ENCODE measurements around the gene DMRT1.

DMRT1 gene

DNA sequence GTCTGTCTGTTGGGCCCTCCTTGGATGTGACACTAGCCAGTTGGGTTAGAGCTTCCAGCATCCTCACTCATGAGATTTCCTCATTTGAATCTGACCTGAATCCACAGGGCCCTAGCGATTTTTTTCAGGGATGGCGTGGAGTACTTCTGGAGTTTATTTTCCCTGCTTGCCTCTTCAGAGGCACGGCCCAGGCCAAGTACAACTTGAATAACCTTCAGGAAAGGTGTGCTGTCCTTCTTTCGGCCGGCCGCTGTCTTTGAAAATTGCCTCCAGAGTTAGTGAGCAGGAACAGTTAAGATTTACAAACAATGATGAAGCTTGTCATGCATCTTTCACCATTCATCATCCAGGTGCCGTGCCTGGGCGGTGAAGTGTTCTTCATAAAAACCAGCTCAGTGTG is 85.5 kb downstream of the DMRT1 start:
- no peak overlapping the region for H3K4me3 Mint-ChIP-seq
- H3K36me3 Mint-ChIP-seq (ENCODE audit: low read depth), result no peaks in the 10 kb centered on the region
- no peaks in the 10 kb centered on the region for H3K9me3 Mint-ChIP-seq
- H3K4me1 Mint-ChIP-seq (ENCODE audit: low read depth), result no peaks in the 10 kb centered on the region
- peaks cover 16% of the 10 kb centered on the region for H3K27me3 Mint-ChIP-seq
- no peak overlapping the region for H3K27ac Mint-ChIP-seq

DNA sequence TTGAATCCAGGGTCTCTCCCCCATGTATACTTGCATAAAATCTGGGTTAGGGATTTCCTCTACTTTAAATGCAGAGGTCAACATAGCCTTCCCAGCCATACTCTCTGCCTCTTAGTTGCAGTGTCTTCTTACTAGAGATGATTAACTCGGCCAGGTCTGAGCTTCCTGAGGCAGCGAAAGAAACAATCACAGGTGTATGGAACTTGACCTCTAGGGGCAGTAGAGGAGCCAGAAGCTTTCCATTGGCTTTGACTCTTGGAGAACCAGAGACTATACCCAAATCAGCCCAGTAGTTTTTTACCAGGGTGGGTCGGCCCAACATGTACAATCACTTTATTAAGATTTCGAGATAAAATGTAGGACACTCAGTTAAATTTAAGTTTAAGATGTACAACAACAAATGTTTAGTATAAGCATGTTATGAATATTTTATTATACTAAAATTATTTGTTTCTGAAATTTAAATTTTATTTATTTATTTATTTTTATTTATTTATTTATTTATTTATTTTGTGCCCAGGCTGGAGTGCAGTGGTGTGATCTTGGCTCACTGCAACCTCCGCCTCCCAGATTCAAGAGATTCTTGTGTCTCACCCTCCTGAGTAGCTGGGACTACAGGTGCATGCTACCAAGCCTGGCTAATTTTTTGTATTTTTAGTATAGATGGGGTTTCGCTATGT is 87.0 kb downstream of the DMRT1 start:
- Mint-ChIP-seq H3K4me1 (ENCODE audit: low read depth) (no peaks in the 10 kb centered on the region), H3K9me3 (no peaks in the 10 kb centered on the region), H3K27ac (no peak overlapping the region), H3K4me3 (no peak overlapping the region), H3K36me3 (ENCODE audit: low read depth) (no peaks in the 10 kb centered on the region), H3K27me3 (peaks cover 16% of the 10 kb centered on the region)

DNA sequence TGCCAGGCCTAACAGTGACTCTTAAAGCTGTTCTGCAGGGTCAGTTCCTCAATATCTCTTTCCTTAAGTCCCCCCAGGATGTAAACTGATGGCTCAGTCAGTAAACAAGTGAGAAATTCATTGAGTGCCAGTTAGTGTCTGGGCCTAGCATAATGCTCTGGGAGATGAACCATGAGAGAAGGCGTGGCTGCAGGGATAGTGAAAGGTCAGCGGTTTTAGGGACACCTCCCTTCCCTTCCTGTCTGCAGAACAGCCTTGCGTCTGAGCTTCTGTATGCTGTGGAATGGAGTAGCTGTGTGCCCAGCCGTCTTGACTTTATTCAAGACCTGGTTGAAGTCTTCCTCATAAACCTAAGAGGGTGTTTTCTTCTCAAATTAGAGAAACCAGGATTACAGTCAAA is 88.2 kb downstream of the DMRT1 start:
- Mint-ChIP-seq H3K4me3 (no peak overlapping the region), H3K27ac (no peak overlapping the region), H3K36me3 (ENCODE audit: low read depth) (no peaks in the 10 kb centered on the region), H3K27me3 (peaks cover 27% of the 10 kb centered on the region), H3K9me3 (no peaks in the 10 kb centered on the region), H3K4me1 (ENCODE audit: low read depth) (no peaks in the 10 kb centered on the region)

DNA sequence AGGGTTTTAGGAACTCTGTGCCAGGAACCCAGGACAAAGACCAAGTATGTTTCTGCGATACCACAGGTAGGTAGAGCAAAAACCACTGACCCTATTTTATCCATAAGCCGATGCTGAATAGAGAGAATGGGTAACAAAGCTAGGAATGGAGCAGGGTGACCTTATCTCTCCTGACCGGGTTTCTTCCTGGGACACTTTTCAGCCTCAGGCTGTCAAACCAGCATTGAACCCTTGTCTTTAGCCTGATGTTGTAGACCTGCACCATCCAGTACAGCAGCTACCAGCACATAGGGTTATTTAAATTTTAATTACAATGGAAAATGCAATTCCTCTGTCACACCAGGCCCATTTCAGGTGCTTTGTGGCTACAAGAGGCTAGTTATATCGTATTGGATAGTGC is 91.9 kb downstream of the DMRT1 start:
- Mint-ChIP-seq H3K4me1 (ENCODE audit: low read depth) (no peaks in the 10 kb centered on the region), H3K4me3 (no peak overlapping the region), H3K27me3 (peaks cover 45% of the 10 kb centered on the region), H3K36me3 (ENCODE audit: low read depth) (no peaks in the 10 kb centered on the region), H3K9me3 (peaks cover 7% of the 10 kb centered on the region), H3K27ac (no peak overlapping the region)

DNA sequence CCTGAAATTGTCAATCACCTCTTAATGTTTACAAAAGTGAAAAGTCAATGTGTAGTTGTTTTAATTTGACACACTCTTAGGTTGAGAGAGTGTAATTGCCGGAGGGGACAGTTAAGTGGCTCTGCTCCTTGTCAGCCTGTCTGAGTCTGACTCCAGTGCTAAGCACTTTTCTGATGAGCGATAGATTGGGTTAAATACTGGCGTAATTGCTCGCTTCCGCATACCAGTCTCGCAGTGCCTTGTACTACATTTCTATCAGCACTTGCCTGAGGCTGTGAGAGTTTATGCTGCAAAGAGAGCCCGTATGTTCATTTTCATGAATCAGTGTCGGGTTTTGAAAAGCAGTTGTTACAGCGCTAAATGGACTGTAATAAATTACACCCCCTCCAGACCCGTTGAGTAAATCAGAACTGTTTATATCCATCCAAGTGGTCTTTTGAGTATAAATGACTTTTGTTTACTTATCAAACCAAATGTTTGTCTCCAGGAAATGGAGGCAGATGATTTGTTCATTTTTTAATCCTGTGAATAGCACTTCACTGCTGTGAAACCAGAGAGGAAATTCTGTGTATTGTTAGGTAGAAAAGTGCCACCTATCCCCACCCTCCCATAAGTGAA is 94.0 kb downstream of the DMRT1 start:
- Mint-ChIP-seq H3K9me3 (peaks cover 16% of the 10 kb centered on the region), H3K27ac (no peak overlapping the region), H3K4me3 (no peak overlapping the region), H3K36me3 (ENCODE audit: low read depth) (no peaks in the 10 kb centered on the region), H3K4me1 (ENCODE audit: low read depth) (no peaks in the 10 kb centered on the region), H3K27me3 (peaks cover 54% of the 10 kb centered on the region)

DNA sequence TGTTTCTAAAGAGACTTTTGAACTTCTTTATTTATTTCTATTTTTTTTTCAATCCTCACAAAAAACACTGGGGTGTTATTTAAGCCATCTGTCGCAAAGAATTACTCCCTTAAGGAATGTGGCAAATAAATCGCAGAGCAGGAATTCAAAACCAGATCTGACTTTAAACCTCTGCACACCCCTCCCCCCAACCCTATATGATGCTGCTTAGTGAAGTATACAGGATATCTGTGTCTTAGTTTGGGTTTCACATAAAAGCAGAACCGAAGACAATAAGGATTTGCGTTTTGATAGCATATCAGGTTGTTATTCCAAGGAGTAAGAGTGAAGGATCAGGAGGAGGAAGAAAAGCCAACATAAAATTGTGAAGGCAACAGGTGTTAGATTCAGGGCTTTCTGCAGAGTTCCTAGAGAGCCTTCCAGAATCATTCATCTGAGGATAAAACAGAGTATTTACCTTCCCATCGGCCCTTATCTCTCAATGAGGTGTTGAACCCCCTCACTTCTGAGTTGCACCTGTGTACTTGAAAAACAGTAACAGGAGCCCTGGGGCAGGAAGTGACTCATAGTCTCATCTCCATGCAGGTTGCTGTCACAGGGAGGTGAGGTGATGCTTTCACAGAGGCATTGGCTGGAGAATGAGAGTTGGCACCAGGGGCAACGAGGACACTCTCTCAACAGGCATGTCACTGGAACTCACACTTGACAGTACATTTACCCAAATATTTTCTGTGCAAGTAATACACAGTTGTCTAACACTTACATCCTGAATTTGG is 101.5 kb downstream of the DMRT1 start:
- Mint-ChIP-seq H3K9me3 (peaks cover 11% of the 10 kb centered on the region), H3K4me1 (ENCODE audit: low read depth) (no peaks in the 10 kb centered on the region), H3K4me3 (no peak overlapping the region), H3K36me3 (ENCODE audit: low read depth) (no peaks in the 10 kb centered on the region), H3K27me3 (peaks cover 60% of the 10 kb centered on the region), H3K27ac (no peak overlapping the region)

DNA sequence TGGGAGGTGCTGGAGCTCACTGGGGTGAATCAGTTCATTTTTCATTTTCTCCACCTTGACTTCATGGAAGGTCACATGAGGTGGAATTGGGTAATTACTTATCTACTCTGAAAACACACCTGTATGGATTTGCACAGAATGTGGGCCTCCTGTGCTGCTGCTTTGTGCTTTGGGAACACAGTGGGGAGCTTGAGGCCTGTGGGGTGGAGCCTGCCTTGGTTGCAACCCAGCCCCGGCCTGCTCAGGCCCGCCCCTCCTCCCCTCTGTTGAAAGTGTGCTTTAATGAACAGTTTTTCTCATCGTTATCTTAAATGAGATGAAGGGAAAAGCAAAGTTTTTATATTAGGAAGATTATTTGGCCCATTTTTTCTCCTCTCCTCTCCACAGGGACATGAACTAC is 106.5 kb downstream of the DMRT1 start:
- Mint-ChIP-seq H3K36me3 (ENCODE audit: low read depth) (no peaks in the 10 kb centered on the region), H3K4me1 (ENCODE audit: low read depth) (no peaks in the 10 kb centered on the region), H3K27ac (no peak overlapping the region), H3K27me3 (peaks cover 53% of the 10 kb centered on the region), H3K9me3 (no peaks in the 10 kb centered on the region), H3K4me3 (no peak overlapping the region)

DNA sequence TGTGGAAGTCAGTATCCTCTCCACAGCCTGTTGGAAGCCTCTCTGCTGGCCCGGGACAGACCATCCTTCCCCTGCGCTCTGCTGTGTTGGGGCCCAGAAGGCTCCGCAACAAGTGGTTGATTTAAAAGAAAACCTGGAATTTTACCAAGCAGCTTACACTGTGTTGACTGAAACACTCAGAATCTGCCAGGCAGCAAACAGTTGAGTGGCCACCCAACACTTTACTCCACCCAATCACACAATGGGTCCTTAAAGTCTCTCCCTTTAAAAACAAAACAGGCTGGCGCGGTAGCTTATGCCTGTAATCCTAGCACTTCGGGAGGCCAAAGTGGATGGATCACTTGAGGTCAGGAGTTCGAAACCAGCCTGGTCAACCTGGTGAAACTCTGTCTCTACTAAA is 107.0 kb downstream of the DMRT1 start:
- Mint-ChIP-seq H3K36me3 (ENCODE audit: low read depth) (no peaks in the 10 kb centered on the region), H3K4me1 (ENCODE audit: low read depth) (no peaks in the 10 kb centered on the region), H3K27ac (no peak overlapping the region), H3K9me3 (no peaks in the 10 kb centered on the region), H3K4me3 (no peak overlapping the region), H3K27me3 (peaks cover 48% of the 10 kb centered on the region)

DNA sequence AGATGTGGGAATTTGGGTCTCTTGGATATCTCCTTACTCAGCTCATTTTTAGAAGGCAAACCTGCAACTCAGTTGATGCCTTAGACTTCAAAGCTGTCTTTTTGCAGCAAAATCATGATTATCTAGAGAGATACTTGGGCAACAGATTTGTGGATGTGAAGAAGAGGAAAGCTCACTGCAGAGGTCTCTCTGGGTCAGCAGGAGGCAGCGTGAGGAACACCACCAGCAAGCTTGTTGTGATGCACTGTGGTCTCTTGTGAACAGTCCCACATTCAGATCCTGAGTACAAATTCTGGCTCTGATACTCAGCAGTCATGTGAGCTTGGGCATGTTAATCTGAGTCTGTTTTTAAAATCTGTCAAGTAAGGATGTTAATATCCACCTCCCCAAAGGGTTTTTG is 108.6 kb downstream of the DMRT1 start:
- Mint-ChIP-seq H3K4me1 (ENCODE audit: low read depth) (no peaks in the 10 kb centered on the region), H3K36me3 (ENCODE audit: low read depth) (no peaks in the 10 kb centered on the region), H3K27ac (no peak overlapping the region), H3K9me3 (no peaks in the 10 kb centered on the region), H3K4me3 (no peak overlapping the region), H3K27me3 (peaks cover 38% of the 10 kb centered on the region)

DNA sequence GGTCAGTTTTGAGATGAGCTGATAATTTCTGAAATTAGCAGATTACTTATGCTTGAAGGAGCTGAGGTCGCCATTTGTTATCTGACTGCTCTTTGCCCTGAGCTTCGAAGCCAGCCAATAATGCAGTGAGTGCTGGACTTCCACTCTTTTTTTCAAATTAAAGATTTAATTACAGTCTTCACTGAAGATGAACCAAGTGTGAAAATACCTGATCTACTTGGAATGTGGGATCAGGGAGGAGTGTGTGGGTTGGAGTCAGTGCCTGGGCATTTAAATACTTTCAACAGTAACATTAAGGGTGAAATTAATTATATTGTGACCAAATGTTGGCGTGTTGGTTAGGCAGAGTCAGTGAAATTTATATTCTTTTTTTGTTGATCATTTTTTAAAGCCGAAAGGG is 111.0 kb downstream of the DMRT1 start:
- Mint-ChIP-seq H3K9me3 (no peaks in the 10 kb centered on the region), H3K27ac (no peak overlapping the region), H3K36me3 (ENCODE audit: low read depth) (no peaks in the 10 kb centered on the region), H3K27me3 (peaks cover 22% of the 10 kb centered on the region), H3K4me1 (ENCODE audit: low read depth) (no peaks in the 10 kb centered on the region), H3K4me3 (no peak overlapping the region)

DNA sequence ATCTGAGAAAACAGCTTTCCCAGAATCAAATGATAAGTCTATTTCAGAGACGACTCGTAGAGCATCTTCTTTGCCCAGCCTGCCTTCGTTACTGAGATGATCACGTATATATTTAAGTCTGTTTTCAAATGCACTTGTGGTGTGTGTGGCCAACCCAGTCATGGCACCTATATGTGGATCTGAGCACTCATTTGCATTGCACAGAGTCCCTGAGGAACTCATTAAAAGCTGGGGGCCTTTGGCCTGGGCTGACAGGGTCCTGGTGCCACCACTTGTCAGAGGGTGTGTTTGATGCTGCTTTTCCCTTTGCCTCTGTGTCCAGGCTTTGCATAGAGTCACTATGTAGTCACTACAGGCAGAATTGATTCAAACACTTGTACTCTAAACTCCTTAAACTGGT is 117.6 kb downstream of the DMRT1 start:
- no peaks in the 10 kb centered on the region for H3K4me1 Mint-ChIP-seq (ENCODE audit: low read depth)
- no peaks in the 10 kb centered on the region for H3K36me3 Mint-ChIP-seq (ENCODE audit: low read depth)
- no peak overlapping the region for H3K27ac Mint-ChIP-seq
- H3K9me3 Mint-ChIP-seq, result no peaks in the 10 kb centered on the region
- H3K4me3 Mint-ChIP-seq, result no peak overlapping the region
- peaks cover 39% of the 10 kb centered on the region for H3K27me3 Mint-ChIP-seq

DNA sequence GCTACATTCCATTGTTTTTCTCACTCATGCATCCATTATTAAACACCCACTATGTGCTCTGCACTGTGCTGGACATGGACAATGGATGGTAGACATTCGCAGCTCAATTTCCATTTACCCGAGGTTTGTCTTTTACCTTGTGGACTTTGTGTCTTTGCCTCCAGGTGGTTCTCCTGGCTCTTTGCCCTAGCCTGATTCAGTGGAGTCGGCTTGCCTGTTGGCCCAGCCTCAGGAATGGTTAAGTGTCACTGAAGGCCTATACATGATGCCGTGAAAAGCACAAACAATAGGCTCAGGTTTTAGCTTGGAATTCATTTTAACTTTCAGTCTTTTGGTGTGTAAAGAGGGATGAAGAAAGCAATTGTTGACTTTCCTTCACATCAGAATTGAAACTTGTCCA is 118.4 kb downstream of the DMRT1 start:
- no peaks in the 10 kb centered on the region for H3K4me1 Mint-ChIP-seq (ENCODE audit: low read depth)
- H3K27ac Mint-ChIP-seq, result no peak overlapping the region
- no peak overlapping the region for H3K4me3 Mint-ChIP-seq
- peaks cover 47% of the 10 kb centered on the region for H3K27me3 Mint-ChIP-seq
- no peaks in the 10 kb centered on the region for H3K9me3 Mint-ChIP-seq
- H3K36me3 Mint-ChIP-seq (ENCODE audit: low read depth), result no peaks in the 10 kb centered on the region

DNA sequence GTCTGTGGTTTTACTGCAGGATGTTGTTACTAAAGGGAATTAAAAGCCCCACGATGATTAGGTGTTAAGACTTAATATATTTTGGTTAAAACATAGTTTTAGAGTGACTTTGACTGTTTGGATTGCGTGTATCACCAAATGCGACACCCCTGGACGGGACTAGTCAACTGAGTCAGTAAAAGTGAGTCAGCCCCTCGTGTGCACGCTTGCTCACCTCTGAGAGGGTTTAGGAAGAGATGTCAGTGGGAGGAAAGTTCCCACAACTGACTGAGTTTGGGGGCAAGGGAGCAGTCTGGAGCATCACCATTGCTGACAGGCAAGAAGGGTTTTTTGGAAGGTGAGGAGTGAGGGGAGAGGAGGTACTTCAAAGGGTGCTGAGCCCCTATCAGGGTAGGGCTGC is 120.5 kb downstream of the DMRT1 start:
- Mint-ChIP-seq H3K4me3 (no peak overlapping the region), H3K36me3 (ENCODE audit: low read depth) (no peaks in the 10 kb centered on the region), H3K27ac (no peak overlapping the region), H3K9me3 (no peaks in the 10 kb centered on the region), H3K27me3 (peaks cover 64% of the 10 kb centered on the region), H3K4me1 (ENCODE audit: low read depth) (no peaks in the 10 kb centered on the region)

DNA sequence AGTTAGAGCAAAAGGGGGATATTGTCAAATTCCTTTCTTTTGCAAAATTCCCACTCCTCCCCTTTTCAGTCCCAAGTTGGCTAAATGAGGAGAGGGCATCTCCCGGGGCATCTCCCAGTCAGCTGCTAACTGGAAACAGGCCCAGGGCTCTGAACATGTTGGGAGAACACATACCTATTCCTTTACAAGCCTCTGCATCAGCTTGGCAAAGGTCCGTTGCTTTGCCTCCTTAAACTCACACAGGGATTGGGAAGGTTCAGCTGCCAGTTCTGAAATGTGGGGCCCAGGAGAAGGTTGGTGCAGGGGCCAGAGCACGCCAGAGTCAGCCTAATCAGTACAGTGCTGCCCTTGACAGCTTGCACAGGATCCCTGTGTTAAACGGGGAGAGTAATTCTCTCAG is 124.0 kb downstream of the DMRT1 start:
- peaks cover 15% of the 10 kb centered on the region for H3K4me1 Mint-ChIP-seq (ENCODE audit: low read depth)
- H3K27me3 Mint-ChIP-seq, result peaks cover 91% of the 10 kb centered on the region
- peaks cover 9% of the 10 kb centered on the region for H3K9me3 Mint-ChIP-seq
- no peak overlapping the region for H3K4me3 Mint-ChIP-seq
- peaks cover 9% of the 10 kb centered on the region for H3K36me3 Mint-ChIP-seq (ENCODE audit: low read depth)
- no peak overlapping the region for H3K27ac Mint-ChIP-seq

DNA sequence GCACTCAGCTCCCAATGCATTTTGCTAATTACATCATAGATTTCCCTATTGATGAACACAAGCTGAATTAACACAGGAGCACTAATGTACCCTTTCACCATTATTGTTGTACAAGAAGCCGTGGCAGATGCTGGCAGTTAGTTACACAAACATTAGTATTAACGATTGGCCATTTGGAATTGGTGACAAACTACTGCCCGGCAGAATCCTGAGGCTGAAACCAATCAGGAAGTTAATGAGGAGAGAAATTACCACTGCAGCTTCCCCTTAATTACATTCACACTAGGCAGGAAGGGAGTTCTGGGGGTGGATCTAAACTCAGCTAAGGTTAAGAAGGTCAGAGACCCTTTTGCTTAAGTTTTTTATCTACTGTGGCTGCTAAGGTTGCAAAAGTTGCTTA is 125.4 kb downstream of the DMRT1 start:
- peaks cover 16% of the 10 kb centered on the region for H3K4me1 Mint-ChIP-seq (ENCODE audit: low read depth)
- no peak overlapping the region for H3K4me3 Mint-ChIP-seq
- peaks cover 9% of the 10 kb centered on the region for H3K9me3 Mint-ChIP-seq
- peaks cover 9% of the 10 kb centered on the region for H3K36me3 Mint-ChIP-seq (ENCODE audit: low read depth)
- no peak overlapping the region for H3K27ac Mint-ChIP-seq
- H3K27me3 Mint-ChIP-seq, result peaks cover 84% of the 10 kb centered on the region
